A673 (cell line): ENCODE measurements around the gene GRID2.

ENCODE experiments used
- CTCF ChIP-seq: fragments of 300-800, 200-600 bp; sonication (generic); conservative IDR thresholded peaks from 2 replicates; pipeline ENCODE4 v1.5.1; 2017; ENCODE audit warnings: low read depth, mild to moderate bottlenecking, antibody characterized with exemption, low read length, moderate library complexity, mixed read lengths
- EZH2 ChIP-seq: fragments of 200-600 bp; sonication (generic); IDR thresholded peaks from 2 replicates; pipeline ENCODE4 v1.6.1; 2017; ENCODE audit warnings: borderline replicate concordance, low read depth, mild to moderate bottlenecking, mixed read lengths, antibody characterized with exemption, low read length; ENCODE audit not compliant: poor library complexity, severe bottlenecking

GRCh38 chr4:93502991-93503390 is 1199.2 kb downstream of the GRID2 start:
- TF ChIP-seq CTCF = no peak
- no peak for TF ChIP-seq EZH2
